Measurements from ENCODE around the gene TPPP2. TPM values are rescaled to one million over a fixed set of nuclear protein-coding genes. Genes with fewer than 3 reads are reported as not detected.

TPPP2 gene
- total RNA-seq, 1 donor from 2014 or later, result not detected

DNA sequence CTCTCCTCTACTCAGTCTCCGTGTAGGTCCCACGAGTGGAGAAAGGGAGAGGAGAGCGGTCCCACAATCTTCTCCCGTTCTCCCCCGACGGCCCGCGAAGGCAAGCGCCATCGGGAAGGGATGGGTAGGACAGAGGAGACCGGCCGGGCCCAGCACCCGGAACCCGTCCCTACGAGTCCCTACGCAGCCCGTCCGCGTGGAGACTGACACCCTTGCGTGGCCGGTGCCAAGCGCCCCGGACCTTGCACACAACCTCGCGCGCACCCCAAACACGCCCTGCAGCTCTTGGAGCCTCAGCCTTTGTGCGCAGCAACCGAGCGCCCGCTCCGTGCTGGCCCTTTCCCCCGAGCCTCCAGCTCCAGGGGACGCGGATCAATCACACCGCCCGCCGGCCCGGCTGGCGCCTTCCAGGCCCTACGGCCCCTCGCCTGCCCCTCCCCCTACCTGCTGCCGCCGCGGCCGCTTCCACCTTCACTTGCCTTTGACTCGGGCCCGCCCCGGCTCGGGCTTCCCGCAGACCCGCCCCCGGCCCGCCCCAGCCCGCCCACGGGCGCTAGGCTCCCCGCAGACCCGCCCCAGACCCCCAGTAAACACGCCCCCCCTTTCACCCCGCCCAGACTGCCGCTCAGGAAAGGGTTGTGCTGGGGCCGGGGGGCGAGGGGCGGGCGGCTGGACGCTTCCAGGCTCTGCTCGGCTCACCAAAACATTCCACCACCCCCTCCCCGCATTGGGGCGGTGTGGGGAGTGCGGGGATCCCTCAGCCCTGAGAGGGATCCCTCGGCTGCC, 5.2 kb upstream of the TPPP2 start, which contains the start of gene NDRG2:
Gene NDRG2 (minus strand): TSS at position 477 of the 786 bp plus-strand sequence. CDS start 1,746 bp downstream, outside the sequence.
- peaks cover 7% of the 10 kb centered on the region for H3K9me3 Mint-ChIP-seq (ENCODE audit: unreplicated experiment)
- H3K36me3 Mint-ChIP-seq (ENCODE audit: unreplicated experiment), result peaks cover 4% of the 10 kb centered on the region
- DNase-seq, result peak; percentile 87
- TF ChIP-seq CTCF (IDR thresholded peaks at IDR 0.05; ENCODE audit: partially characterized antibody, unreplicated experiment), result no peak
- H3K27ac Mint-ChIP-seq (ENCODE audit: unreplicated experiment), result no peak within 1 kb of the TSS
- peak within 1 kb of the TSS; percentile 88 for H3K4me3 Mint-ChIP-seq (ENCODE audit: unreplicated experiment)
- H3K27me3 Mint-ChIP-seq (ENCODE audit: unreplicated experiment), result peaks cover 5% of the 10 kb centered on the region
- peaks cover 4% of the 10 kb centered on the region for H3K4me1 Mint-ChIP-seq (ENCODE audit: low read depth, unreplicated experiment)

DNA sequence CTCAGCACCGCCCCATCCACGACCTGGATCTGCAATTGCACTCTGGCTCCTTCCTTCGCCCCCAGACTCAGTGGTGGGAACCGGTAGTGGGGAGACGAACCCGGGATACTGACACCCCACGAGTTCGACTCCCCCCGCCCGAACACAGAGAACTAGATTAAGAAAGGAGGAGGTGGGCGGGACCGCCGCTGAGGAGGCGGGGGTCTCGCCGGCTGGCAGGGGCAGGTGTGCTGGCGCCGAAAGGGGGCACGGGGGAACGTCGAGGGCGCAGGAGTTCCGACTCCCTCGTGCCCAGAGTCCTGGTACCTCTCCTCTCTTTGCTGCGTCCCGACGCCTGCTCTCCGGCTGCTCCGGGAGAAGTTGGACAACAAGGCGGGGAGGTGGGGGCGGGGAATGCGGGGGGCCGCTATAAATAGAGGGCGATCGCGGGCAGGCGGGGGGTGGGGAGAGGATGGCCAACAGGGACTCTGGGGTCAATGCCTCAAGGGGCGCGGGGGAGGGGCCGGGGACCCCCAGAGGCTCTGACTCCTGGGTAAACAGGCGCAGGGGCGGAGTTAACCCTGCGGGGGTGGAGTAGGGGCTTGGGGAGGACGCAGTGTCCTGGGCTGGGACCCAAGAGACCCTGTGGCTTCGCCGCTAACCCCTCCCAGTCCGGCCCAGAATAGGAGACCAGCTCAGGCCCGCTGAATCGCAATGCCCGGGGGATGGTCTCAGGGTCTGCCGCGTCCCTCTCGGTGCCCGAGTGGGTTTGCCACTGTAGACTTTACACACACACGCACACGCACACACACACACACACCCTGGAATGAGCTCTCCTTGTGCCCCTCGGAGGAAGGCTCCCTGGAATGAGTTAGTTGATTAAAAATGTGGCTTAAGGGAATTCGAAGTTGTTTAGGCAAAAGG, 4.4 kb upstream of the TPPP2 start:
- H3K9me3 Mint-ChIP-seq (ENCODE audit: unreplicated experiment), result peaks cover 9% of the 10 kb centered on the region
- no peak overlapping the region for H3K27ac Mint-ChIP-seq (ENCODE audit: unreplicated experiment)
- TF ChIP-seq CTCF (IDR thresholded peaks at IDR 0.05; ENCODE audit: partially characterized antibody, unreplicated experiment), result no peak

DNA sequence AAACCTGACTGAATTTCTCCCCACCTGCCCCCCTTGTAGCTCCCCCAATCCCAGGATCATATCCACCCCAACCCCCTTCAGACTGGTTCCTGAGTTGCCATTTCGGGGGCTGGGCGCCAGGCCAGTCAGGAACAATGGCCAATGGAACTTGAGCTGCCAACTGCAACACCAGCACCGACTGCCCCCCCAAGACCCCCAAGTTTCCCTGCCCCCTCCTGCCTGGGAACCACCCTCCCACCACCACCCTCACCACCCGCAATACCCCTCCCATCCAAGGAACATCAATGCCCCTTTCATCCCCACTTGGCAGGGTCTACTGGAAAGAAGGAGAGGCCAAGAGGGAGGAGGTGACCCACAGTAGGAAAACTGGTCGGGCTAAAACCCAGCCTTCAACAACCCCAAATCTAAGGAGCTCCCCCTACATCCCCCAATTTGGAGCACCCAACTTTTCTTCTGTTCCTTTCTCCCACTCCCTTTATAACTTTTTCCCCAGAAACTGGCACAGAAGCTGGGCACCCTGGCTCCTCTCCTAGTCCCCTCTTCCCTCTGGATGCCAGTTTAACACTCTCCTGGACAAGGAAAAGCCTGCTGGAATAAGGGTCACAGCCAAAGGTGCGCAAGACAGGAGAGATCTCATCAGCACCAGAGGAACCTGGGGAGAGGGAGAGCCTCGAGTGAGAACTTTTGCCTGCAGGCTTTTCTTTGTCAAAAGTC, 3.6 kb upstream of the TPPP2 start:
- no peak for DNase-seq
- H3K4me1 Mint-ChIP-seq (ENCODE audit: low read depth, unreplicated experiment), result peaks cover 4% of the 10 kb centered on the region
- peaks cover 4% of the 10 kb centered on the region for H3K36me3 Mint-ChIP-seq (ENCODE audit: unreplicated experiment)
- no peak for TF ChIP-seq CTCF (IDR thresholded peaks at IDR 0.05; ENCODE audit: partially characterized antibody, unreplicated experiment)
- peak overlapping the region; percentile 88 for H3K4me3 Mint-ChIP-seq (ENCODE audit: unreplicated experiment)
- no peak overlapping the region for H3K27ac Mint-ChIP-seq (ENCODE audit: unreplicated experiment)
- peaks cover 5% of the 10 kb centered on the region for H3K27me3 Mint-ChIP-seq (ENCODE audit: unreplicated experiment)
- H3K9me3 Mint-ChIP-seq (ENCODE audit: unreplicated experiment), result peaks cover 10% of the 10 kb centered on the region

More for the DNA sequence above, 4.4 kb upstream of the TPPP2 start:
- Mint-ChIP-seq H3K36me3 (ENCODE audit: unreplicated experiment) (peaks cover 4% of the 10 kb centered on the region), H3K27me3 (ENCODE audit: unreplicated experiment) (peaks cover 5% of the 10 kb centered on the region), H3K4me1 (ENCODE audit: low read depth, unreplicated experiment) (peaks cover 4% of the 10 kb centered on the region), H3K4me3 (ENCODE audit: unreplicated experiment) (peak overlapping the region; percentile 88)
- peak; percentile 39 for DNase-seq

GRCh38 chr14:21026988-21027315, 3.1 kb upstream of the TPPP2 start:
- Mint-ChIP-seq H3K9me3 (ENCODE audit: unreplicated experiment) (peaks cover 8% of the 10 kb centered on the region), H3K4me3 (ENCODE audit: unreplicated experiment) (no peak overlapping the region), H3K27me3 (ENCODE audit: unreplicated experiment) (peaks cover 3% of the 10 kb centered on the region), H3K4me1 (ENCODE audit: low read depth, unreplicated experiment) (peaks cover 4% of the 10 kb centered on the region), H3K27ac (ENCODE audit: unreplicated experiment) (no peak overlapping the region), H3K36me3 (ENCODE audit: unreplicated experiment) (peaks cover 4% of the 10 kb centered on the region)
- TF ChIP-seq CTCF (IDR thresholded peaks at IDR 0.05; ENCODE audit: partially characterized antibody, unreplicated experiment), result no peak
- no peak for DNase-seq
